Right cardiac atrium (tissue), 5 donors: ENCODE data around the gene LSMEM2. TPM values are rescaled to one million over a fixed set of nuclear protein-coding genes. Genes with fewer than 3 reads are reported as not detected.

Experiments used
- ATAC-seq, 2 donors: fragments of 200-7000 bp; cut with Tn5 transposase; one replicate each; pipeline versions ENCODE4 v1.8.0 to v1.9.1; 2020; ENCODE audit warnings: moderate library complexity in 2 of 2, mild to moderate bottlenecking in 1 of 2
- DNase-seq, 3 donors: peaks; one replicate each; pipeline ENCODE4 v3.0.0-alpha.2; 2020
- H3K27ac ChIP-seq: one replicate; pipeline ENCODE4 v1.5.1; 2013; ENCODE audit warnings: mild to moderate bottlenecking, low read length, control low read depth, moderate library complexity
- H3K27me3 ChIP-seq: one replicate; pipeline ENCODE4 v1.6.1; 2013; ENCODE audit not compliant: control insufficient read depth, insufficient read depth
- H3K4me1 ChIP-seq: one replicate; pipeline ENCODE4 v1.6.1; 2013; ENCODE audit warnings: low read length; ENCODE audit not compliant: control insufficient read depth, insufficient read depth
- H3K4me3 ChIP-seq: one replicate; pipeline ENCODE4 v1.5.1; 2013; ENCODE audit warnings: low read length, control low read depth
- H3K9me3 ChIP-seq: one replicate; pipeline ENCODE4 v1.6.1; 2013; ENCODE audit warnings: low read length; ENCODE audit not compliant: control insufficient read depth
- WGBS: extraction: QIAGEN DNeasy Blood & Tissue Kit; methylation state at CpG from one replicate; pipeline ENCODE4 v1.1.7; 2013; 5-methylcytosine and 5-hydroxymethylcytosine counted together
- intact Hi-C, 4 donors: fragments of 100-400 bp; cut with DNase I; formaldehyde crosslinking; loops; one replicate each; pipeline versions ENCODE4 v1.11.0 to v1.14.0; 2022 to 2023
- polyA plus RNA-seq: library from polyadenylated mRNA; stranded (reverse); fragments of 200-250 nt; gene quantifications from one replicate; pipeline ENCODE4 v1.2.3, GENCODE V29; 2013
- total RNA-seq, 4 donors: library from RNA; stranded (reverse); fragmentation: NEBNext Ultra II Directional; extraction: Animal tissue kit (Norgen Biotek cat#: 25700); gene quantifications; one replicate each; pipeline ENCODE4 v1.2.1, GENCODE V29; 2021
- donor health status: healthy with polysubstance abuse.
- donor health status: DM: no; HTN: yes; CAD: no.
- donor health status: DM: no; HTN: no; CAD: no.
- donor health status: DM: no; HTN: yes; CAD: no; lungs with severe emphysema.
- donor health status: DM: yes; HTN: yes; CAD: no.

LSMEM2 gene
- total and polyA plus RNA-seq, 5 donors, result 1.4 to 15.7 (median 10.7) TPM

DNA sequence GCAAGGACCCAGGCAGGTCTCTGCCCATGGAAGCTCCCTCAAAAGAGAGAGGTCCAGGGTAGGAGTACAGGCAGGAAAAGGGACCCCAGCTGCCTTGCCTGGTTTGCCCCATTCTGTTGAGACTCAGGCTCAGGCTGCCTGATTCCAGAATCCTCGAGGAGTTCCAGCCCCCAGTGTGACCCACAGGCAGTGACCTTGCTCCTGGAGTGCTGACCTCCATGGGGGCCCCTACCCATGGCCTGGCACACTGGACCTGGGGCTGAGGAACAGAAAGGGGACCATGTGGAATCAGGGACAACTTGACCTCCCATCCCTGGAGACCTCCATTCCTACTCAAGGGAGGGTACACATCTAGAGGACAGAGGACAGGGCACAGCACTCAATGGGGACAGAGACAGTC, 13.3 kb upstream of the LSMEM2 start:
- intact Hi-C loops, result no loop called here
- Histone ChIP-seq H3K27me3 (no peaks in the 10 kb centered on the region), H3K4me3 (no peak overlapping the region), H3K4me1 (peaks cover 15% of the 10 kb centered on the region), H3K27ac (peak overlapping the region; percentile 84), H3K9me3 (no peaks in the 10 kb centered on the region)
- ATAC-seq, result no peak
- DNase-seq, result no peak
- WGBS, result 37% methylated on average over 1 of the region's 1 CpG

DNA sequence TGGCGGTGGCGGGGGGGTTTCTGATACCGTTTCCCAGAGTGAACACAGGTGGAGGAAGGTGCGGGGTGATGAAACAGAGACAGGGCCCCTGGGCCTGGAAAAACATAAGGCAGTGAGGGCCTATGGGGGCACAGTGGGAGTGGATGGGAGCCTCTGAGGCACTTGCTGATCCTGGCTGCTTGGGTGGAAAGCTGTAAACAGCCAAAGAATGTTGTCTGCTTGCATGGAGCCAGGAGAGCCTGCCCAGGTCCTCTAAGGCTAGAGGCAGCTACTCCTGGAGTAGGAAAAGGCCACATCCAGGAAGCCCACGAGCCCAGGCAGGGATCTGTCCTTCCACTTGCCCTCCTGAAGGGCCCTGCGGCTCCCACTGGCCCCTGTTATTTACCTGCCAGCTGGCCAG, 12.9 kb upstream of the LSMEM2 start:
- Histone ChIP-seq H3K27me3 (no peaks in the 10 kb centered on the region), H3K4me1 (peaks cover 15% of the 10 kb centered on the region), H3K27ac (peak overlapping the region; percentile 84), H3K9me3 (no peaks in the 10 kb centered on the region), H3K4me3 (no peak overlapping the region)
- WGBS, result 74% methylated on average over 6 of the region's 6 CpGs
- DNase-seq (peak in 1 of 3 donors; percentile 69), ATAC-seq (no peak)
- intact Hi-C loops, result no loop called here

DNA sequence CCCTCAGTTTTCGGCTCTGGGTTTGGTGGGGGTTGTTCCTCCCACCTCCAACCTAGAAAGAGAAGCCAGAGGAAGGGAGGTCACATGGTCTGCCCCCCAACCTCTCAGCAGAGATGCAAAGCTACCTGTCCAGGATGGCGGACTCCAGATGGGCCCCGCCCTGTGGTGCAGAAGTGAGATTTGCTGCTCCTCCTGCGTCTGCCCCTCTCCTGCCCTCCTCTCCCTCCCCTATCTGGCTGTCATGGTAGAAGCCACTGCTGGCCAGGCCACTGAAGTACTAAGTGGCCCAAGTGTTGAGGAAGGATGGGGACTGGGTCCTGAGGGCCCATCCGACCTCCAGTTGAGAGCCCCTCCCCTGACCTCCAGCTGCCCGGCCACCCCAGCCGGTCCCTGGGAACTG, 12.1 kb upstream of the LSMEM2 start:
- H3K4me3 ChIP-seq, result peak overlapping the region; percentile 44
- peak overlapping the region; percentile 84 for H3K27ac ChIP-seq
- H3K27me3 ChIP-seq, result no peaks in the 10 kb centered on the region
- intact Hi-C loops, result no loop called here
- H3K4me1 ChIP-seq, result peaks cover 14% of the 10 kb centered on the region
- no peaks in the 10 kb centered on the region for H3K9me3 ChIP-seq
- WGBS, result 48% methylated on average over 7 of the region's 7 CpGs
- DNase-seq (no peak), ATAC-seq (no peak)

DNA sequence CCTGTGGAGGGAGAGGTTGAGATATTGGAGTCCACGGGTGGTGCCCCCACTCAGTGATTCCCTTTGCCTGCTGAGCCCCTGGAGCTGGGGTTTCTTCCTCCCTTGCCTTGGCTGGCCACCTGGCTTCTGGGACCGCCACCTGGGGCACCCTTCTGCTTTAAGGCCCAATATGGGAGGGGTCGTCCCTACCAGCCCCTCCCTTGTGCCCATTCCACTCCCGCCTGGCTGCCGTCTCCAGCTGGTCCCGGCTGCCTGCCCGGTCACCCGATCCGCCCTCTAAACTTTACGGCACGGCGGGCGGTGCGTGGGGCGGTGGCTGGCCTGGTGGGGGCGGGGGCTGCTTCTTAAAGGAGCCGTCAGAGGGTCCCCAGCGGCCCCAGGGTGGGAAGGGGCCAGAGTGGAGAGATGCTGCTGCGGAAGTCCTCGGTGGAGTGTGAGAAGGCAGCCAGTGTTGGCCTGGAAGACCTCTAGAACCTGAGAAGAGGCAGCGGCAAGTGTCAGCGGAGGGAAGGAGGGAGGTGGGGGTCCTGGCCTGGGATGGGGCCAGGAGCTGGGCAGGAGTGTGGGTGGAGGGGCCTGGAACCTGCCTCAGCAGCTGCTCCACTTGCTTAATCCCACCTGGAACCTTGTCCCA, 11.5 kb upstream of the LSMEM2 start:
- intact Hi-C loops, result no loop called here
- peak; percentile 34 to 45 for ATAC-seq
- 7% methylated on average over 22 of the region's 22 CpGs for WGBS
- H3K27me3 ChIP-seq, result no peaks in the 10 kb centered on the region
- H3K9me3 ChIP-seq, result no peaks in the 10 kb centered on the region
- peak overlapping the region; percentile 84 for H3K27ac ChIP-seq
- peaks cover 14% of the 10 kb centered on the region for H3K4me1 ChIP-seq
- peak overlapping the region; percentile 44 for H3K4me3 ChIP-seq
- peak; percentile 76 to 94 (median 93) for DNase-seq

DNA sequence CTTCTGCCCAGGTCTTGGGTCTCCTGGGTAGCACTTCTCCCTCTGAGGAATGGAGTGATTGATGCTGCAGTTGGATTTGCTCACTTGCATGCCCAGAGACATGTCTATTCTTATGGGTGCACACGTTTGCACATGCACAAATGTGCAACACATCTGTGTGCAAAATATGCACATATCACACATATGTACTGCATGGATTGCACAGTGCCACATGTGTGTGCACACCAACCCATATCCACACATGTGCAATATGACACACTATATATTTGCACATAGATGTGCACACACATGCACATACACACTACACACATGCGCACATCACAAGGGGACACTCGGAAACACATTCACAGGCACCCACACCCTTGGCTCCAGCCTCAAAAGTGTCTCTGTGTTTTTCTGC, 10.6 kb upstream of the LSMEM2 start:
- ATAC-seq (no peak), DNase-seq (no peak)
- 42% methylated on average over 3 of the region's 3 CpGs for WGBS
- intact Hi-C loops, result no loop called here
- H3K9me3 ChIP-seq, result no peaks in the 10 kb centered on the region
- no peaks in the 10 kb centered on the region for H3K27me3 ChIP-seq
- H3K27ac ChIP-seq, result peak overlapping the region; percentile 84
- H3K4me3 ChIP-seq, result no peak overlapping the region
- H3K4me1 ChIP-seq, result peaks cover 14% of the 10 kb centered on the region

DNA sequence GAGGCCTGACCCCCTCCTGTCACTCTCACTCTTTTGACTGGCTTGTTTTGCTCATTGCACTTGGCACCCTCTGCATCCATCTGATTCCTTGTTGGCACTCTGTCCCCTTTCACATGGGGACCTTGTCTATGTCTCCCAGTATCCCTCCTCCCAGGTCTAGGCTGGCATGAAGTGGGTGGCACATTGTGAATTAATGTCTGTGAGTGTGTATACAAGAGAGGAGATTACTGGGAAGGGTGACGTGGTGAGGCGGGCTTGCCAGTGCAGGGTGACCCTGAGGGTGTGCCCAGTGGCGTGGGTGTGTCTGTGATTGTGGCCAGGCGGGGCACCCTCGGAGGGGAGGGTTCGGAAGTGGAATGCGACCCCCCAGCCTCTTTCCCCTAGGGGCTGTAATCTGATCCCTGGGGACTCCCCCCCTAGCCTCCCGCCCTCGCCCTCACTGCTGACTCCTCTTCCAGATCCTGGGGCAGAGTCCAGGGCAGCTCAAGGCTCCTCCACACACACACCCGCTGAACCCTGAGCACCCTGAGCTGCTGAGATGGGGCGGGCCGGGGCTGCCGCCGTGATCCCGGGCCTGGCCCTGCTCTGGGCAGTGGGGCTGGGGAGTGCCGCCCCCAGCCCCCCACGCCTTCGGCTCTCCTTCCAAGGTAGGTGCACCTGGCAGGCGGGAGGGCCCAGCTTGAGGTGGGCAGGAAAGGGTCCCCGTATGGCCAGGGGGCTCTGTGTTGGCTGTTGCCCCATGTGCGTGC, 10.0 kb upstream of the LSMEM2 start, which contains the start of gene SEMA3B:
TSS of gene SEMA3B (plus strand) at position 445 of the 749 bp plus-strand sequence. CDS start at position 539, 94 bp downstream.
- Histone ChIP-seq H3K4me1 (peaks cover 14% of the 10 kb centered on the region), H3K27ac (peak within 1 kb of the TSS; percentile 84), H3K4me3 (peak within 1 kb of the TSS; percentile 3), H3K27me3 (no peaks in the 10 kb centered on the region), H3K9me3 (no peaks in the 10 kb centered on the region)
- DNase-seq, result peak; percentile 73 to 87 (median 85)
- WGBS, result 38% methylated on average over 21 of the region's 21 CpGs
- intact Hi-C loops, result no loop called here
- peak; percentile 27 to 40 for ATAC-seq

DNA sequence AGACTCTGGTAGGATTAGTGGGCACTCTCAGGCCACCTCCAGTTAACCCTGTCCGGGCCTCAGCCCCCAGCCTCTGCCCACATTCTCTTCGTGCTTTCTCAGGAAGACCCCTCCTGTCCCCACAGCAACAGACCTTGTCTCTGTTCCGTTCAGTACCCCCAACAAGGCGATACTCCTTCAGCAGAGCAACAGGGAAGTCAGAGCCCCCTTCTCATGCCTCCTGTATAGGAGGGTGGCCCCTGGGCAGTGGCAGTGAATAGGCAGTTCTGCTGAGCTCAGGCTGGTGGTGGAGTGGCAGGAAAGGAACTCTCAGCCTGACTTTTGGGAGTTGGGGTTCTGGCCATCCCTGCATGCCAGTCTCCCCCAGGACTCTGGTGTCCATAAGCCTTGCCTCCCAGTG, 9.4 kb upstream of the LSMEM2 start:
- peak overlapping the region; percentile 3 for H3K4me3 ChIP-seq
- DNase-seq (no peak), ATAC-seq (no peak)
- H3K9me3 ChIP-seq, result no peaks in the 10 kb centered on the region
- 66% methylated on average over 4 of the region's 4 CpGs for WGBS
- peak overlapping the region; percentile 19 for H3K27ac ChIP-seq
- intact Hi-C loops, result no loop called here
- no peaks in the 10 kb centered on the region for H3K27me3 ChIP-seq
- peaks cover 11% of the 10 kb centered on the region for H3K4me1 ChIP-seq

DNA sequence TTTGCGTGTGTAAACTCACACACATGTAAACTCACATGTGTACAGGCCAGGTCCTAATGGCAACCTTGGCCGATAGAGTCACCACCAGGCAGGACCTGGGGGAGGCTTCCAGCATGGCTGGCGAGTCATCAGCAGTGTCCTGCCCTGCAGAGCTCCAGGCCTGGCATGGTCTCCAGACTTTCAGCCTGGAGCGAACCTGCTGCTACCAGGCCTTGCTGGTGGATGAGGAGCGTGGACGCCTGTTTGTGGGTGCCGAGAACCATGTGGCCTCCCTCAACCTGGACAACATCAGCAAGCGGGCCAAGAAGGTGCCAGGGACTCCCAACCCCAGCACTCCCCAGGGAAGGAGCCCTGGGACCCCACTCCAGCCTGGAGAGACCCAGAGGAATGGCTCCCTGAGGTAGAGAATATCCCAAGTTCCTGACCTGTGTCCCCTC, 8.9 kb upstream of the LSMEM2 start:
- no peak overlapping the region for H3K4me3 ChIP-seq
- no peaks in the 10 kb centered on the region for H3K9me3 ChIP-seq
- DNase-seq (peak in 1 of 3 donors; percentile 54), ATAC-seq (no peak)
- intact Hi-C loops, result loop anchor here in 3 of 4 donors (5.0 to 10.0 kb wide), 4 partner anchors 43 to 145 kb away; partner anchors contain the start of gene GNAT1 (in 1 of the 3)
- no peaks in the 10 kb centered on the region for H3K27me3 ChIP-seq
- WGBS, result 83% methylated on average over 8 of the region's 8 CpGs
- H3K4me1 ChIP-seq, result peaks cover 10% of the 10 kb centered on the region
- no peak overlapping the region for H3K27ac ChIP-seq

DNA sequence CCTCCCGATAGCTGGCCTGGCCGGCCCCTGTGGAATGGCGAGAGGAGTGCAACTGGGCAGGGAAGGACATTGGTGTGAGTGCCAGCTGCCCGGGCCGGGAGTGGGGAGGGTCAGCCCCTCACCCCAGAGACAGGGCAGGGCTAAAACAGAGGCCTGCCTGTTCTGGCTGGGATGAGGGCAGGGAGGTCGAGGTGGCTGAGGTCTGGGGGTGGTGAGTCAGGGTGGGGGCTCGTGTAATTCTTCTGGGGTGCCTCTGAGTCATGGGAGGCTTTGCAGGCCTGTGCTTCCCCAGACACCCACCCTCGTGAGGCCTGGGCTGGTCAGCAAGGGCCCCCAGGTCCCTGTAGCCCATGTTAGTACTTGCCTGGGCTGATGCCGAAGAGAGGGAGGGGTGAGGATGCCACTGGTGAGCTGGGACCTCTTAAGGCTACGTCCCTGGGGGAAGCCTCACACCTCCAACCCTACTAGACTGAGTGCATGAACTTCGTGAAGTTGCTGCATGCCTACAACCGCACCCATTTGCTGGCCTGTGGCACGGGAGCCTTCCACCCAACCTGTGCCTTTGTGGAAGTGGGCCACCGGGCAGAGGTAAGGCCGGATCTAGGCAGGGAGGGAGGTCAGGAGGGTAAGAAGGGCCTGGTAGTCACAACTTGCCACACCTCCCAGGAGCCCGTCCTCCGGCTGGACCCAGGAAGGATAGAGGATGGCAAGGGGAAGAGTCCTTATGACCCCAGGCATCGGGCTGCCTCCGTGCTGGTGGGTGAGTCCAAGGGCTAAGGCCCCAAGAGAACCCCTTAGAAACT, 8.3 kb upstream of the LSMEM2 start:
- Histone ChIP-seq H3K9me3 (no peaks in the 10 kb centered on the region), H3K27me3 (no peaks in the 10 kb centered on the region), H3K4me1 (peaks cover 3% of the 10 kb centered on the region), H3K4me3 (no peak overlapping the region), H3K27ac (no peak overlapping the region)
- WGBS, result 79% methylated on average over 19 of the region's 19 CpGs
- intact Hi-C loops, result loop anchor here in 3 of 4 donors (5.0 to 10.0 kb wide), 4 partner anchors 43 to 146 kb away; partner anchors contain the start of gene GNAT1 (in 1 of the 3)
- DNase-seq, result peak in 1 of 3 donors; percentile 51
- ATAC-seq, result no peak

DNA sequence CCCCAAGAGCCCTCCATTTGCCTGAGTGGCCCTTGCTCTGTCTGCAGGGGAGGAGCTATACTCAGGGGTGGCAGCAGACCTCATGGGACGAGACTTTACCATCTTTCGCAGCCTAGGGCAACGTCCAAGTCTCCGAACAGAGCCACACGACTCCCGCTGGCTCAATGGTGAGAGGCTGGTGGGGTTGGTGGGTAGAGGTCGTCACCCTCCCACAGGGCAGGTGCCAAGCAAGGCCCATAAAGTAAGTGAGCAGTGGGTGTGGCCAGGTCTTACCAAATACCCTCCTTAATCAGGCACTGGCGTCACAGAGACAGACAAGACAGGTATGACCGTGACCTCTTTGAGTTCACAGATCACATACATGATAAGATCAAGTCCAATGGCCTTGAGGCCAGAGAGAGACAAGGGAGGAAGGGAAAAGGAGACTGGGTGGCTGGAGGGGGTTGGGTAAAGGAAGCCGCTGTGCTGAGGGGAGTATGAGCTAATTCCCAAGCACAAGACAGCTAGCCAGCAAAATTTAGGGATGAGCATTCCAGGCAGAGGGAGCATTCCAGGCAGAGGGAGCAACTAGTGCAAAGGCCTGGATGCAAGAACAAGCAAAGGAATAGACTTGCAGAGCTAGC, 7.5 kb upstream of the LSMEM2 start:
- H3K4me3 ChIP-seq, result no peak overlapping the region
- ATAC-seq, result no peak
- intact Hi-C loops, result loop anchor here in 3 of 4 donors (5.0 to 10.0 kb wide), 4 partner anchors 44 to 147 kb away; partner anchors contain the start of gene GNAT1 (in 1 of the 3)
- H3K27me3 ChIP-seq, result no peaks in the 10 kb centered on the region
- H3K9me3 ChIP-seq, result no peaks in the 10 kb centered on the region
- 72% methylated on average over 10 of the region's 10 CpGs for WGBS
- DNase-seq, result no peak
- H3K4me1 ChIP-seq, result peaks cover 2% of the 10 kb centered on the region
- H3K27ac ChIP-seq, result no peak overlapping the region
